ENCODE results near the gene KCNJ5. TPM values are rescaled to one million over a fixed set of nuclear protein-coding genes. Genes with fewer than 3 reads are reported as not detected.
"Not testable (repeated sequence)": the region's sequence is repeated elsewhere in the genome, so short reads cannot be mapped to it uniquely, and the experiment has no call there.

KCNJ5 gene
- total RNA-seq, 1 donor from 2014 or later, result not detected

- DNase-seq (ENCODE audit: low read depth), result no peak
These were observed 18.4 kb downstream of the KCNJ5 start for GRCh38 chr11:128909438-128910125.

GRCh38 chr11:128910576-128910975 is 19.4 kb downstream of the KCNJ5 start:
- DNase-seq (ENCODE audit: low read depth), result no peak

GRCh38 chr11:128911239-128911638 is 20.1 kb downstream of the KCNJ5 start:
- DNase-seq (ENCODE audit: low read depth), result no peak

GRCh38 chr11:128911701-128912100 is 20.5 kb downstream of the KCNJ5 start:
- no peak for DNase-seq (ENCODE audit: low read depth)

GRCh38 chr11:128913806-128914205 is 22.6 kb downstream of the KCNJ5 start:
- no peak for DNase-seq (ENCODE audit: low read depth)

- DNase-seq (ENCODE audit: low read depth), result no peak
These were observed 23.3 kb downstream of the KCNJ5 start for GRCh38 chr11:128914216-128915148.

GRCh38 chr11:128915149-128915521 is 24.0 kb downstream of the KCNJ5 start:
- DNase-seq (ENCODE audit: low read depth), result no peak

GRCh38 chr11:128916037-128916572 is 24.9 kb downstream of the KCNJ5 start:
- no peak for DNase-seq (ENCODE audit: low read depth)

GRCh38 chr11:128916681-128917080 is 25.5 kb downstream of the KCNJ5 start:
- DNase-seq (ENCODE audit: low read depth), result no peak

GRCh38 chr11:128917144-128917724 is 26.1 kb downstream of the KCNJ5 start:
- no peak for DNase-seq (ENCODE audit: low read depth)

- no peak for DNase-seq (ENCODE audit: low read depth)
These were observed 28.1 kb downstream of the KCNJ5 start for GRCh38 chr11:128919216-128919615.

- DNase-seq (ENCODE audit: low read depth), result not testable (repeated sequence)
These were observed 28.5 kb downstream of the KCNJ5 start for GRCh38 chr11:128919635-128920034.

- no peak for DNase-seq (ENCODE audit: low read depth)
These were observed 29.5 kb downstream of the KCNJ5 start for GRCh38 chr11:128920666-128921065.

GRCh38 chr11:128921793-128922192 is 30.6 kb downstream of the KCNJ5 start:
- DNase-seq (ENCODE audit: low read depth), result no peak

GRCh38 chr11:128924104-128924503 is 32.9 kb downstream of the KCNJ5 start:
- no peak for DNase-seq (ENCODE audit: low read depth)

GRCh38 chr11:128924510-128925249 is 33.5 kb downstream of the KCNJ5 start:
- no peak for DNase-seq (ENCODE audit: low read depth)

GRCh38 chr11:128925250-128925600 is 34.1 kb downstream of the KCNJ5 start:
- DNase-seq (ENCODE audit: low read depth), result no peak

- no peak for DNase-seq (ENCODE audit: low read depth)
These were observed 34.8 kb downstream of the KCNJ5 start for GRCh38 chr11:128926000-128926399.

GRCh38 chr11:128926437-128927107 is 35.4 kb downstream of the KCNJ5 start:
- no peak for DNase-seq (ENCODE audit: low read depth)

GRCh38 chr11:128927108-128927461 is 35.9 kb downstream of the KCNJ5 start:
- no peak for DNase-seq (ENCODE audit: low read depth)

All from myocyte (in vitro differentiated cells).